Osteocyte (in vitro differentiated cells): ENCODE measurements around the gene OAF. TPM values are rescaled to one million over a fixed set of nuclear protein-coding genes. Genes with fewer than 3 reads are reported as not detected.

Experiments used
- total RNA-seq: library from RNA; stranded (reverse); gene quantifications from 2 replicates; pipeline ENCODE4 v1.2.1, GENCODE V29; 2021

The OAF gene
- total RNA-seq, 1 donor from 2014 or later: 10.2 TPM

Other genes starting within 250 kb of the OAF start
- gene TRIM29, start 72.9 kb upstream of the OAF start, total RNA-seq: not detected in 2 replicates
- not detected in 2 replicates for gene POU2F3, start 29.1 kb downstream of the OAF start, total RNA-seq
- gene TLCD5, start 114.3 kb downstream of the OAF start, total RNA-seq: 10.9 and 11.6 TPM in 2 replicates
- gene ARHGEF12, start 125.4 kb downstream of the OAF start, total RNA-seq: 114 and 118 TPM in 2 replicates